K562 (cell line): ENCODE measurements around the gene LRP10. TPM values are rescaled to one million over a fixed set of nuclear protein-coding genes. Genes with fewer than 3 reads are reported as not detected.

Experiments
- ATF3 ChIP-seq, 2 experiments: fragments of 450-650 bp in 1 of 2; sonication (generic) in 1 of 2; formaldehyde crosslinking in 1 of 2; IDR thresholded peaks in 1 of 2; conservative IDR thresholded peaks in 1 of 2; 2 replicates each; pipeline versions ENCODE4 v1.6.1 to v1.8.1; 2016 to 2023; ENCODE audit warnings: mild to moderate bottlenecking in 2 of 2, moderate library complexity in 2 of 2, inconsistent platforms in 1 of 2, missing genetic modification reagents in 1 of 2
- ATF6 ChIP-seq: sonication (generic); formaldehyde crosslinking; IDR thresholded peaks from 2 replicates; pipeline ENCODE4 v1.4.0; 2020; ENCODE audit warnings: mild to moderate bottlenecking, missing genetic modification reagents
- C11orf30 ChIP-seq: fragments of 450-650 bp; IDR thresholded peaks from 2 replicates; pipeline ENCODE4 v1.6.1; 2016; ENCODE audit warnings: low read depth, mild to moderate bottlenecking
- CBX5 ChIP-seq: IDR thresholded peaks from 2 replicates; pipeline ENCODE4 v1.6.1; 2014; ENCODE audit warnings: low read depth, borderline replicate concordance
- CC2D1A ChIP-seq: fragments of 450-650 bp; IDR thresholded peaks from 2 replicates; pipeline ENCODE4 v1.6.1; 2017; ENCODE audit warnings: mild to moderate bottlenecking
- CHAMP1 ChIP-seq: fragments of 450-650 bp; IDR thresholded peaks from 2 replicates; pipeline ENCODE4 v1.6.1; 2016; ENCODE audit warnings: mild to moderate bottlenecking
- CTBP1 ChIP-seq: fragments of 450-650 bp; IDR thresholded peaks from 2 replicates; pipeline ENCODE4 v1.6.1; 2016; ENCODE audit warnings: borderline replicate concordance
- ETS1 ChIP-seq: conservative IDR thresholded peaks from 2 replicates; pipeline ENCODE4 v1.6.1; 2011; ENCODE audit warnings: low read depth, mild to moderate bottlenecking, low read length; ENCODE audit not compliant: control insufficient read depth
- ETS2 ChIP-seq: IDR thresholded peaks from 2 replicates; pipeline ENCODE4 v1.6.1; 2016; ENCODE audit warnings: borderline replicate concordance, missing genetic modification characterization, mild to moderate bottlenecking, moderate library complexity, missing compliant biosample characterization; ENCODE audit not compliant: poor library complexity, severe bottlenecking
- FOXK2 ChIP-seq, 2 experiments: fragments of 450-650 bp; IDR thresholded peaks in 1 of 2; conservative IDR thresholded peaks in 1 of 2; 2 replicates each; pipeline ENCODE4 v1.6.1; 2016; ENCODE audit warnings: low read depth in 2 of 2, mild to moderate bottlenecking in 1 of 2
- HDAC3 ChIP-seq: fragments of 450-650 bp; IDR thresholded peaks from 2 replicates; pipeline ENCODE4 v1.6.1; 2018; ENCODE audit warnings: borderline replicate concordance, mild to moderate bottlenecking, moderate library complexity; ENCODE audit not compliant: partially characterized antibody
- MAX ChIP-seq: sonication (generic); formaldehyde crosslinking; IDR thresholded peaks from 2 replicates; pipeline ENCODE4 v1.9.0; 2022; ENCODE audit warnings: mild to moderate bottlenecking, missing genetic modification reagents
- MYNN ChIP-seq, 2 experiments: sonication (generic); formaldehyde crosslinking in 1 of 2; IDR thresholded peaks; 2 replicates each; pipeline versions ENCODE4 v1.5.0 to v1.6.1; 2016 to 2020; ENCODE audit warnings: antibody characterized with exemption in 1 of 2, missing genetic modification reagents in 1 of 2
- PHB ChIP-seq: fragments of 250-450 bp; sonication (Bioruptor Pico); IDR thresholded peaks from 2 replicates; pipeline ENCODE4 v1.5.0; 2021
- PHB2 ChIP-seq: fragments of 450-650 bp; IDR thresholded peaks from 2 replicates; pipeline ENCODE4 v1.6.1; 2017; ENCODE audit warnings: low read depth
- PML ChIP-seq: IDR thresholded peaks from 2 replicates; pipeline ENCODE4 v1.6.1; 2012; ENCODE audit warnings: low read length, inconsistent platforms
- POLR2AphosphoS5 ChIP-seq: IDR thresholded peaks from 2 replicates; pipeline ENCODE4 v1.6.1; 2011; ENCODE audit warnings: mild to moderate bottlenecking, low read depth, low read length, moderate library complexity; ENCODE audit not compliant: control insufficient read depth, insufficient read depth
- SMAD3 ChIP-seq: fragments of 450-650 bp; formaldehyde crosslinking; conservative IDR thresholded peaks from 2 replicates; pipeline ENCODE4 v1.4.0; 2020; ENCODE audit warnings: mild to moderate bottlenecking
- SUPT5H ChIP-seq: fragments of 450-650 bp; IDR thresholded peaks from 2 replicates; pipeline ENCODE4 v1.6.1; 2016
- ZBTB2 ChIP-seq: fragments of 450-650 bp; IDR thresholded peaks from 2 replicates; pipeline ENCODE4 v1.6.1; 2016; ENCODE audit warnings: antibody characterized with exemption
- polyA plus RNA-seq, 8 experiments: library from polyadenylated mRNA; depleted of rRNA in 4 of 8; stranded (reverse) in 5 of 8; unstranded in 3 of 8; fragments of >200 nt; fragmentation: Nextera tagmentation in 2 of 8; fragmentation: Illumina TruSeq in 1 of 8; extraction: Ambion mirVana in 2 of 8; extraction: Trizol in 1 of 8; gene quantifications; 2 replicates each; pipeline versions ENCODE4 v1.2.1 to v1.2.3, GENCODE V29; 2011 to 2014; ENCODE audit warnings: inconsistent platforms in 1 of 8, missing spikeins in 1 of 8
- total RNA-seq, 7 experiments: library from RNA; depleted of rRNA in 6 of 7; stranded (reverse); fragments of >200 nt in 6 of 7; fragmentation: Illumina TruSeq in 2 of 7; extraction: Trizol in 2 of 7; gene quantifications; 2 replicates each; pipeline versions ENCODE4 v1.2.1 to v1.2.3, GENCODE V29; 2011 to 2021; ENCODE audit warnings: low replicate concordance in 1 of 7

Gene LRP10
- total and polyA plus RNA-seq, 9 of the 15 experiments (the other 6 are each of a cell fraction or from before 2014, with no cell fraction given) = 1.3 to 45.5 (median 10.9) TPM

GRCh38 chr14:22897357-22897756, 25.8 kb downstream of the LRP10 start (continued):
- peak; percentile 93; the same call in 1 of the 2 replicates for TF ChIP-seq CC2D1A
- no peak for TF ChIP-seq SUPT5H
- TF ChIP-seq ATF6 (CRISPR knock-in tag) = no peak
- peak; percentile 61 for TF ChIP-seq CTBP1
- no peak for TF ChIP-seq ETS2 (tag)
- TF ChIP-seq PHB (CRISPR knock-in tag) = no peak
- peak; percentile 86; the same call in 1 of the 2 replicates for TF ChIP-seq PHB2
- 0 out of 2 replicates have a peak, but pooled peaks have one; percentile 37 for TF ChIP-seq CHAMP1
- TF ChIP-seq CBX5 = 0 out of 2 replicates have a peak, but pooled peaks have one; percentile 23
- TF ChIP-seq PML = peak; percentile 81
- TF ChIP-seq SMAD3 (CRISPR knock-in tag) = no peak
- 0 out of 2 replicates have a peak, but pooled peaks have one; percentile 17 for TF ChIP-seq ATF3 (IDR thresholded peaks at IDR 0.05)
- no peak for TF ChIP-seq ATF3 (CRISPR knock-in tag; conservative IDR thresholded peaks at IDR 0.05)
- TF ChIP-seq ETS1 = peak; percentile 72; the same call in 1 of the 2 replicates
- TF ChIP-seq HDAC3 = peak; percentile 77
- peak; percentile 91 for TF ChIP-seq MYNN (IDR thresholded peaks at IDR 0.05)
- no peak for TF ChIP-seq MYNN (CRISPR knock-in tag; IDR thresholded peaks at IDR 0.05)
- peak; percentile 84 for TF ChIP-seq MAX
- peak; percentile 87 for TF ChIP-seq ZBTB2
- TF ChIP-seq C11orf30 = no peak
- TF ChIP-seq FOXK2 (conservative IDR thresholded peaks at IDR 0.05 in 1 of 2, IDR thresholded peaks at IDR 0.05 in 1 of 2; ENCODE audit: low read depth in 2 of 2) = 0 out of 4 replicates have a peak, but pooled peaks of 1 of the 2 experiments have one; percentile 32
- peak; percentile 97 for TF ChIP-seq POLR2AphosphoS5
